ENCODE data around the gene IGFBPL1. TPM values are rescaled to one million over a fixed set of nuclear protein-coding genes. Genes with fewer than 3 reads are reported as not detected.

IGFBPL1 gene
- total RNA-seq, 6 donors from 2014 or later = 0.66 to 2.6 (median 1.4) TPM; not detected in 3

DNA sequence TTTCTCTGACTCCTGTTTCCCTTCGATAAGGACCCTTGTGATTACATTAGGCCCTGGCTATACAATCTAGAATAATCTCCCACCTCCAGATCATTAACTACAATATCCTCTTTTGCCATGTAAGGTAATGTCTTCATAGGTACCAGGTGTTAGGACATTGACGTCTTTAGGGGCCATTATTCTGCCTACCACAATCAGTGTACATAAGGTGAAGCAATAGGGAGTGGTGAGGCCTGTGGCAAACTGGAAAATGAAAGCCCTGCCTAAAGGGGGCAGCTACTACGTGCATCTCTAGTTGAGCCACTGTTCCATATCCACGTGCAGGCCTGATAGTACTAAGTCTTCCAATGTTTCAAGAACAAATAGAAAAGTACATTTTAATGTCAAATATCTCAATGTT, 36.5 kb downstream of the IGFBPL1 start:
- Histone ChIP-seq H3K9me3 (peaks cover 0 to 6% (median 0%) of the 10 kb centered on the region in 4 donors), H3K36me3 (no peaks in the 10 kb centered on the region), H3K27ac (no peak overlapping the region), H3K4me1 (peaks cover 5 to 13% (median 9%) of the 10 kb centered on the region in 4 donors), H3K4me3 (no peak overlapping the region), H3K27me3 (no peaks in the 10 kb centered on the region)
- WGBS, 2 donors = 85 to 98% methylated on average over 4 of the region's 4 CpGs
- no peak for DNase-seq
- TF ChIP-seq POLR2A (IDR thresholded peaks at IDR 0.05) (no peak), POLR2AphosphoS5 (IDR thresholded peaks at IDR 0.05) (no peak), EP300 (IDR thresholded peaks at IDR 0.05) (no peak)
- TF ChIP-seq, protein P1, sequence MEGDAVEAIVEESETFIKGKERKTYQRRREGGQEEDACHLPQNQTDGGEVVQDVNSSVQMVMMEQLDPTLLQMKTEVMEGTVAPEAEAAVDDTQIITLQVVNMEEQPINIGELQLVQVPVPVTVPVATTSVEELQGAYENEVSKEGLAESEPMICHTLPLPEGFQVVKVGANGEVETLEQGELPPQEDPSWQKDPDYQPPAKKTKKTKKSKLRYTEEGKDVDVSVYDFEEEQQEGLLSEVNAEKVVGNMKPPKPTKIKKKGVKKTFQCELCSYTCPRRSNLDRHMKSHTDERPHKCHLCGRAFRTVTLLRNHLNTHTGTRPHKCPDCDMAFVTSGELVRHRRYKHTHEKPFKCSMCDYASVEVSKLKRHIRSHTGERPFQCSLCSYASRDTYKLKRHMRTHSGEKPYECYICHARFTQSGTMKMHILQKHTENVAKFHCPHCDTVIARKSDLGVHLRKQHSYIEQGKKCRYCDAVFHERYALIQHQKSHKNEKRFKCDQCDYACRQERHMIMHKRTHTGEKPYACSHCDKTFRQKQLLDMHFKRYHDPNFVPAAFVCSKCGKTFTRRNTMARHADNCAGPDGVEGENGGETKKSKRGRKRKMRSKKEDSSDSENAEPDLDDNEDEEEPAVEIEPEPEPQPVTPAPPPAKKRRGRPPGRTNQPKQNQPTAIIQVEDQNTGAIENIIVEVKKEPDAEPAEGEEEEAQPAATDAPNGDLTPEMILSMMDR (IDR thresholded peaks at IDR 0.05) = no peak
- no peak for ATAC-seq (ENCODE audit: low FRiP score in 2 of 2)

DNA sequence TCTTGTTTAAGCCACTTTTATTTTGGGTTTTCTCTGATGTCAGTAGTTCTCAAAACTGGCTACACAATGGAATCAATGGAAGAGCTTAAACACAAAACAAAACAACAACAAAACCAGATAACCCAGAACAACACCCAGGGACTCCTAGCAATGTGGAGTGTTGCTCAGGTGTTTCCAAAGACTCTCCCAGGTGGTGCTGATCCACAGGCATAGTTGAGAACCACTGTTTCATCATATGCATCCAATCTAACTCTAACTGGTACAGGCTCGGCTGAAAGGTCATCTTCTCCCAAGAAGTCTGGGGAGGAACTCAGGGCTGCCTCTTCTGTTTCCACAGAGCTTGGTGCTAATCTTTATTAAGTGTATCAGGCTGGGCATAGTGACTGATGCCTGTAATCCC, 37.2 kb downstream of the IGFBPL1 start:
- DNase-seq (no peak), ATAC-seq (ENCODE audit: low FRiP score in 2 of 2) (no peak)
- WGBS, 2 donors = 57 to 85% methylated on average over 1 of the region's 1 CpG
- no peaks in the 10 kb centered on the region for H3K36me3 ChIP-seq
- no peak overlapping the region for H3K4me3 ChIP-seq
- no peaks in the 10 kb centered on the region for H3K27me3 ChIP-seq
- H3K4me1 ChIP-seq = peaks cover 5 to 9% (median 8%) of the 10 kb centered on the region in 4 donors
- no peak overlapping the region for H3K27ac ChIP-seq
- H3K9me3 ChIP-seq = peaks cover 0 to 6% (median 0%) of the 10 kb centered on the region in 4 donors
- TF ChIP-seq, protein P1 (IDR thresholded peaks at IDR 0.05) = no peak
- no peak for TF ChIP-seq POLR2A (IDR thresholded peaks at IDR 0.05)
- no peak for TF ChIP-seq EP300 (IDR thresholded peaks at IDR 0.05)
- no peak for TF ChIP-seq POLR2AphosphoS5 (IDR thresholded peaks at IDR 0.05)

DNA sequence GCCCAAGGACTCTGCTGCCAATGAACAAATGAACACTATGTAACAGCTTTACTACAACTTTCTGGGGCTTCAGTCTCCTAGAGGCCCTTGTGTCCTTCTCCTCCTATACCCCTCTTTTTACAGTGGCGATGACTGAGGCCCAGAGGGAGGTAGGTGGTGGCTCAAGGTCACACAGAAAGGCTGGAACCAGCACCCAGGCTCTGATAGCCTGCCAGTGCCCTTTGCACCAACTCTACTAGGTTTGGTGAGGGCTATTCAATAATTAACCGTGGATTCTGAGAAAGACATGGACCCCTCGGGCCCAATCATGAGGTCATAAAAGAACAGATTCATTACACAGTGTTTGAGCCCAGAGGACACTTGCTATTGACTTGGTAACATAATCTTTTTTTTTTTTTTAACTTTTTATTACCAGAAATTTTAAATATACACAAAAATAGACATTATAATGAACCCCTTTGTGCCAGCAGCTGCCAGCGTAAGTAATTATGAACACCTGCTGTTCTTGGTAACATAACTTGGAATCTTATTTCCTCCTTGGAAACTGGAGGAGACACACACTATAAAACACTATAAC, 37.8 kb downstream of the IGFBPL1 start:
- ATAC-seq (ENCODE audit: low FRiP score in 2 of 2) (no peak), DNase-seq (no peak)
- H3K27ac ChIP-seq = no peak overlapping the region
- no peak for TF ChIP-seq EP300 (IDR thresholded peaks at IDR 0.05)
- TF ChIP-seq POLR2A (IDR thresholded peaks at IDR 0.05) = no peak
- TF ChIP-seq POLR2AphosphoS5 (IDR thresholded peaks at IDR 0.05) = no peak
- TF ChIP-seq, protein P1 (IDR thresholded peaks at IDR 0.05) = no peak
- H3K4me1 ChIP-seq = peaks cover 5 to 9% (median 5%) of the 10 kb centered on the region in 4 donors
- H3K36me3 ChIP-seq = no peaks in the 10 kb centered on the region
- no peak overlapping the region for H3K4me3 ChIP-seq
- WGBS, 2 donors = 91 to 94% methylated on average over 4 of the region's 4 CpGs
- H3K27me3 ChIP-seq = no peaks in the 10 kb centered on the region
- peaks cover 0 to 6% (median 0%) of the 10 kb centered on the region in 4 donors for H3K9me3 ChIP-seq

DNA sequence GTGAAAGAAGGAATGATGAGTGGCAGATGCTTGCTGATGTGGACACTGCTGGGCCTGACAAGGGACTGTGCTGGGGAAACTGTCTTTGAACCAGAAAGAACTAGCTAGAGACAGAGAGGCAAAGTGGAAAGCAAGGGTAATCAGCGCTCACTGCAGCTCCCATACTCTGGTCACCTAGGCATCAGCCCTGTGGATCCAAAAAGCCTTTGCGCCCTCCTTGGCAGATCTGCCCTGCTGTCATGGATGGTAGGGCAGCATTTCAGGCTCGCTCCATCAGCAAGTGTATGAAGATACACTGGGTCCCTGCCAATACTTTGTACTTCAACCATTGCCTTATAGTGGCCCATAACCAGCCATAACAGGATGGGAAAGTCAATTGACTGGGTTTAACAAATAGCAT, 38.4 kb downstream of the IGFBPL1 start:
- Histone ChIP-seq H3K4me3 (no peak overlapping the region), H3K9me3 (peaks cover 0 to 6% (median 0%) of the 10 kb centered on the region in 4 donors), H3K27ac (no peak overlapping the region), H3K4me1 (peaks cover 4 to 9% (median 5%) of the 10 kb centered on the region in 4 donors), H3K36me3 (no peaks in the 10 kb centered on the region), H3K27me3 (no peaks in the 10 kb centered on the region)
- ATAC-seq (ENCODE audit: low FRiP score in 2 of 2) (no peak), DNase-seq (no peak)
- no peak for TF ChIP-seq POLR2AphosphoS5 (IDR thresholded peaks at IDR 0.05)
- TF ChIP-seq, protein P1 (IDR thresholded peaks at IDR 0.05) = no peak
- 89 to 91% methylated on average over 3 of the region's 3 CpGs for WGBS, 2 donors
